HG02885 (cell line): Measurements from ENCODE around the gene MC5R.
"Not testable (repeated sequence)": the region's sequence is repeated elsewhere in the genome, so short reads cannot be mapped to it uniquely, and the experiment has no call there.

Experiments used
- ATAC-seq: cut with Tn5 transposase; IDR thresholded peaks from one replicate; pipeline ENCODE4 v1.9.1; 2021; ENCODE audit warnings: mild to moderate bottlenecking; ENCODE audit not compliant: unreplicated experiment, poor library complexity

MC5R gene

DNA sequence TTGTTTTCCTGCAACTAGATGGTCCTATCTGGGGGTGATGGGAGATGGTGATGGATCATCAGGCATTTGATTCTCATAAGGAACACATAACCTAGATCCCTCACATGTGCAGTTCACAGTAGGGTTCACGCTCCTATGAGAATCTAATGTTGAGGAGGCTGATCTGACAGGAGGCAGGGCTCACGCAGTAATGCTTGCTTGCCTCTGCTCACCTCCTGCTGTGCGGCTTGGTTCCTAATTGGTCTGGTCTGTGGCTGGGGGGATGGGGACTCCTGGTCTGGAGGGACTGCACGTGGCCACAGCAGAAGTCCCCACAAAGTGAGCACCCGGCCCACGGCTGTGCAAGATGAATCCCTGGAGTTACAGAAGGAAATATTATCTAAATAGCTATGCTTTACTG is 11.3 kb downstream of the MC5R start:
- no peak for ATAC-seq

DNA sequence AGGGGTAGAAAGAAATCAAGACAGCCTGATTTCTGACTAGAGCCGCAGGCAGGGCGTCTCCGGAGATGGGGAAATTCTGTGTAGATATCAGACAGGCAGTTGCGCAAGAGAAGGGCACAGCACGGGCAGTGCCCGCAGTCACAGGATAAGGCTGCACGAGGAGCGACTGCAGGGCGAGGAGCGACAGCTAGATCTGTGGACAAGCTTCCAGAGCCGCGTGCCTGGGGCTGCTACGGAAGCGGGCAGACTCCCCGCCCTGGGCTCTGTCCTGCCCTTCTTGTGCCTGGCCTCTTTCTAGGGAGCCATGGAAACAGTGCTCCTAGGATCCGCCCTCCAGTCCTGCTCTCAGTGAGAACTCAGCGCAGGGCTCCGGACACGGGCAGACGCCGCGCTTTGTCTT is 12.6 kb downstream of the MC5R start:
- no peak for ATAC-seq

DNA sequence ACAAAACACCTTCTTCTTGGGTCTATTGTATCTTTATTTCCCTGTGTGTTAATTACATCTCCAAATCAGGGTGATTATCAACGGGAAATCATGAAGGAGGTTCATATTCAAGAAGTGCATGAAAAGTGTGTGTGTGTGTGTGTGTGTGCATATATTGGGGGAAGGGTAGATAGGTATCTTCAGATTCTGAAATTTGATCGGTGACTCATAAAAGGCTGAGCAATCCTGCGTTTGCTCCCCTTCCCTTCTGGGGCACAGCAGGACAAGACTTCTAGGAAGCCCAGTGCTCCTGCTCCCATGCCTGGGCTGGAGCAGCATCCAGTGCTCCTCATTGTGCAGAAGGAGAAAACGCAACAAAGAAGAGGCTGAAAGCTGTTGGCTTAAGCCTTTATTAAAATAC is 25.8 kb downstream of the MC5R start:
- no peak for ATAC-seq

DNA sequence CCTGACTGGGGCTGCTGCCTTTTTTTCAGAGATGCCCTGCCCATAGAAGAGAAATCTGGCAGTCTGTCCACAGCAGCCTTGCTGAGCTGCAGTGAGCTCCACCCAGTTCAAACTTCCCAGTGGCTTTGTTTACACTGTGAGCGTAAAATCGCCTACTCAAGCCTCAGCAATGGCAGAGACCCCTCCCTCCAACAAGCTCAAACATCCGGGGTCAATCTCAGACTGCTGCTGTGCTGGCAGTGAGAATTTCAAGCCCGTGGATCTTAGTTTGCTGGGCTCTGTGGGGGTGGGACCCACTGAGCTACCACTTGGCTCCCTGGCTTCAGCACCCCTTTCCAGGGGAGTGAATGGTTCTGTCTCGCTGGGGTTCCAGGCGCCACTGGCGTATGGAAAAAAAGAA is 38.9 kb downstream of the MC5R start:
- ATAC-seq: not testable (repeated sequence)

- no peak for ATAC-seq
Observed at GRCh38 chr18:13868501-13869271, 44.7 kb downstream of the MC5R start.

GRCh38 chr18:13871701-13872100 is 47.8 kb downstream of the MC5R start:
- ATAC-seq: no peak

DNA sequence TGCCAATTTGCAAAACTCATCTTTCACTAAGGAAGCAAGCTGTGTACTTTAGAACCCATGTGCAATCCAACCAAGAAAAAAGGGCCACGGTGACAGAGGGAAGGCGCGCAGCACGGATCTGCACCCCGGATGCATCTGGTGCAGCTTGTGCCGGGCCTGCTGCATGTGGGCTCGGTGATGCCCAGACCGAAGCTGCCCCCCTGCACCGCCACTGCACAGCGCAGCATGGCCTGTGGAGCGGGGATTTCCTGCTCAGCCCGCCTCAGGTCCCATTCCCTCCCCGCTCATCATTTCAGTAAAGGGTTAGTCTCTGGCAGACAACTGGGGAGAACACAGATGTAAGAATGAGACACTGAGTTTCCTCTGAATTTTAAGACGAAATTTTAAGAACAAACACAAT is 48.4 kb downstream of the MC5R start:
- ATAC-seq: no peak

GRCh38 chr18:13872932-13873331 is 49.0 kb downstream of the MC5R start:
- ATAC-seq: no peak

DNA sequence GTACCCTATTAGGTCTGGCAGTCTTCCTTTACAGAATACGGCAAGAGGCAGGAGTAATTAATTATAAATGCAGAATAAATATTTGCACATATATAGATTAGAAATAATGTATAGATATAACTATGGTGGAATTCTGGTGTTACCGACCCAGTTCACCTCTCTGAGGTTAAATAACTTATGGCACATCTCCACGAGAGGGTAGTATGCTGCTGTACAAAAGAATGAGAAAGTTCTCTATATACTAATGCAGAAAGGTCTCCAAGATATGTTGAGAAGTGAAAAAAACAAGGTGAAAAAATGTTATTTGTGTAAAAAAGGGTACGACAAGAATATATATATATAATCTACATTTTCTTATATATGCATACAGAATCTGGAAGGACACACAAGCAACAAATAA is 50.6 kb downstream of the MC5R start:
- ATAC-seq: no peak
